HepG2 (cell line): ENCODE measurements around the gene GPX5. TPM values are rescaled to one million over a fixed set of nuclear protein-coding genes. Genes with fewer than 3 reads are reported as not detected.

ENCODE experiments used
- ARNT ChIP-seq: fragments of 450-650 bp; IDR thresholded peaks from 2 replicates; pipeline ENCODE4 v1.6.1; 2017
- ATF4 ChIP-seq, 2 experiments: fragments of 450-650 bp in 1 of 2; sonication (generic) in 1 of 2; formaldehyde crosslinking; IDR thresholded peaks; 2 replicates each; pipeline versions ENCODE4 v1.5.0 to v1.8.0; 2020 to 2022; ENCODE audit warnings: mild to moderate bottlenecking in 1 of 2, missing genetic modification reagents in 1 of 2
- CAMTA2 ChIP-seq: sonication (generic); formaldehyde crosslinking; IDR thresholded peaks from 2 replicates; pipeline ENCODE4 v1.4.0; 2020; ENCODE audit warnings: mild to moderate bottlenecking, missing genetic modification reagents, borderline replicate concordance
- DBP ChIP-seq: sonication (generic); formaldehyde crosslinking; IDR thresholded peaks from 2 replicates; pipeline ENCODE4 v1.4.0; 2020; ENCODE audit warnings: missing genetic modification reagents; ENCODE audit errors: not compliant biosample characterization
- GMEB1 ChIP-seq: sonication (generic); formaldehyde crosslinking; IDR thresholded peaks from 2 replicates; pipeline ENCODE4 v1.5.1; 2020; ENCODE audit warnings: missing genetic modification reagents, mild to moderate bottlenecking, borderline replicate concordance
- KLF15 ChIP-seq: sonication (generic); formaldehyde crosslinking; IDR thresholded peaks from 2 replicates; pipeline ENCODE4 v1.8.1; 2023; ENCODE audit warnings: borderline replicate concordance, mild to moderate bottlenecking, inconsistent platforms, missing genetic modification reagents, mixed read lengths
- NCOA5 ChIP-seq: sonication (generic); formaldehyde crosslinking; IDR thresholded peaks from 2 replicates; pipeline ENCODE4 v1.4.0; 2020; ENCODE audit warnings: missing genetic modification reagents
- PATZ1 ChIP-seq: sonication (generic); formaldehyde crosslinking; IDR thresholded peaks from 2 replicates; pipeline ENCODE4 v1.4.0; 2020; ENCODE audit warnings: missing genetic modification reagents
- RFX3 ChIP-seq: IDR thresholded peaks from 2 replicates; pipeline ENCODE4 v1.6.1; 2016; ENCODE audit warnings: missing biosample characterization, missing genetic modification reagents
- SKI ChIP-seq: fragments of 450-650 bp; IDR thresholded peaks from one replicate; pipeline ENCODE4 v1.6.1; 2018; ENCODE audit warnings: mild to moderate bottlenecking; ENCODE audit not compliant: partially characterized antibody
- ZBTB7B ChIP-seq: sonication (generic); formaldehyde crosslinking; IDR thresholded peaks from 2 replicates; pipeline ENCODE4 v1.4.0; 2020; ENCODE audit warnings: missing genetic modification reagents
- ZFP41 ChIP-seq: sonication (generic); formaldehyde crosslinking; IDR thresholded peaks from 2 replicates; pipeline ENCODE4 v1.4.0; 2020; ENCODE audit warnings: mild to moderate bottlenecking, missing genetic modification reagents, borderline replicate concordance
- ZKSCAN8 ChIP-seq: IDR thresholded peaks from 2 replicates; pipeline ENCODE4 v1.6.1; 2016; ENCODE audit warnings: borderline replicate concordance, missing genetic modification reagents, missing compliant biosample characterization
- ZMYM3 ChIP-seq: sonication (generic); formaldehyde crosslinking; IDR thresholded peaks from 2 replicates; pipeline ENCODE4 v1.5.1; 2020; ENCODE audit warnings: mild to moderate bottlenecking, missing genetic modification reagents
- ZNF256 ChIP-seq: sonication (generic); formaldehyde crosslinking; conservative IDR thresholded peaks from 2 replicates; pipeline ENCODE4 v1.4.0; 2020; ENCODE audit warnings: missing genetic modification reagents
- ZNF350 ChIP-seq: sonication (generic); formaldehyde crosslinking; IDR thresholded peaks from 2 replicates; pipeline ENCODE4 v1.4.0; 2020; ENCODE audit warnings: mild to moderate bottlenecking, low read depth, missing genetic modification reagents, borderline replicate concordance
- ZNF562 ChIP-seq: sonication (generic); formaldehyde crosslinking; IDR thresholded peaks from 2 replicates; pipeline ENCODE4 v1.8.0; 2022; ENCODE audit warnings: missing genetic modification reagents, borderline replicate concordance
- ZNF720 ChIP-seq: sonication (generic); formaldehyde crosslinking; IDR thresholded peaks from 2 replicates; pipeline ENCODE4 v1.4.0; 2020; ENCODE audit warnings: missing genetic modification reagents
- ZNF770 ChIP-seq: sonication (generic); formaldehyde crosslinking; IDR thresholded peaks from 2 replicates; pipeline ENCODE4 v1.5.0; 2020; ENCODE audit warnings: mild to moderate bottlenecking, missing genetic modification reagents
- polyA plus RNA-seq, 8 experiments: library from polyadenylated mRNA; depleted of rRNA in 3 of 8; stranded (reverse) in 7 of 8; unstranded in 1 of 8; fragments of >200 nt; fragmentation: Illumina TruSeq in 4 of 8; extraction: Trizol in 4 of 8; gene quantifications; 2 replicates each; pipeline versions ENCODE4 v1.2.1 to v1.2.3, GENCODE V29; 2011 to 2016; ENCODE audit warnings: low read depth in 4 of 8, missing spikeins in 1 of 8, mixed read lengths in 1 of 8; ENCODE audit not compliant: insufficient read depth in 1 of 8
- total RNA-seq, 5 experiments: library from RNA; depleted of rRNA; stranded (reverse); fragments of >200 nt; fragmentation: Illumina TruSeq; extraction: Trizol; gene quantifications; 2 replicates each; pipeline ENCODE4 v1.2.3, GENCODE V29; 2016; ENCODE audit warnings: low read depth in 1 of 5
- TF ChIP-seq, protein P1 (sequence below): IDR thresholded peaks from 2 replicates; pipeline ENCODE4 v1.6.1; 2016; ENCODE audit warnings: missing genetic modification reagents, missing compliant biosample characterization
- TF ChIP-seq, protein P2 (sequence below): sonication (generic); formaldehyde crosslinking; IDR thresholded peaks from 2 replicates; pipeline ENCODE4 v1.4.0; 2020; ENCODE audit warnings: mild to moderate bottlenecking, missing genetic modification reagents

GPX5 gene
- total and polyA plus RNA-seq, 2 of the 13 experiments (the other 11 are each of a cell fraction or from before 2014, with no cell fraction given) = not detected

GRCh38 chr6:28488916-28489365 lies 36.7 kb upstream of the GPX5 start (continued):
- TF ChIP-seq ZNF720 (CRISPR knock-in tag) (no peak), ZNF562 (no peak), PATZ1 (no peak), SKI (no peak), ATF4 (CRISPR knock-in tag; IDR thresholded peaks at IDR 0.05) (no peak), ZKSCAN8 (CRISPR knock-in tag) (0 out of 2 replicates have a peak, but pooled peaks have one; percentile 23), ZNF770 (CRISPR knock-in tag) (no peak), ZBTB7B (CRISPR knock-in tag) (no peak), ZNF350 (CRISPR knock-in tag) (no peak), ZFP41 (no peak), GMEB1 (no peak), NCOA5 (CRISPR knock-in tag) (no peak), RFX3 (no peak), ARNT (no peak), ZNF256 (CRISPR knock-in tag) (peak; percentile 62; the same call in 1 of the 2 replicates), DBP (CRISPR knock-in tag) (no peak), ZMYM3 (CRISPR knock-in tag) (no peak), CAMTA2 (no peak), KLF15 (no peak)
- TF ChIP-seq, protein P1, sequence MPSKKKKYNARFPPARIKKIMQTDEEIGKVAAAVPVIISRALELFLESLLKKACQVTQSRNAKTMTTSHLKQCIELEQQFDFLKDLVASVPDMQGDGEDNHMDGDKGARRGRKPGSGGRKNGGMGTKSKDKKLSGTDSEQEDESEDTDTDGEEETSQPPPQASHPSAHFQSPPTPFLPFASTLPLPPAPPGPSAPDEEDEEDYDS (CRISPR knock-in tag) = no peak
- TF ChIP-seq, protein P2, sequence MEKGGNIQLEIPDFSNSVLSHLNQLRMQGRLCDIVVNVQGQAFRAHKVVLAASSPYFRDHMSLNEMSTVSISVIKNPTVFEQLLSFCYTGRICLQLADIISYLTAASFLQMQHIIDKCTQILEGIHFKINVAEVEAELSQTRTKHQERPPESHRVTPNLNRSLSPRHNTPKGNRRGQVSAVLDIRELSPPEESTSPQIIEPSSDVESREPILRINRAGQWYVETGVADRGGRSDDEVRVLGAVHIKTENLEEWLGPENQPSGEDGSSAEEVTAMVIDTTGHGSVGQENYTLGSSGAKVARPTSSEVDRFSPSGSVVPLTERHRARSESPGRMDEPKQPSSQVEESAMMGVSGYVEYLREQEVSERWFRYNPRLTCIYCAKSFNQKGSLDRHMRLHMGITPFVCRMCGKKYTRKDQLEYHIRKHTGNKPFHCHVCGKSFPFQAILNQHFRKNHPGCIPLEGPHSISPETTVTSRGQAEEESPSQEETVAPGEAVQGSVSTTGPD (CRISPR knock-in tag) = no peak
